Erythroblast (primary cell): ENCODE measurements around the gene IL17REL.

Source experiments
- GATA1 ChIP-seq: IDR thresholded peaks from 2 replicates; pipeline ENCODE4 v1.6.1; 2011; ENCODE audit warnings: low read depth, mild to moderate bottlenecking, control low read depth, low read length, moderate library complexity
- POLR2A ChIP-seq: IDR thresholded peaks from 2 replicates; pipeline ENCODE4 v1.6.1; 2011; ENCODE audit warnings: mild to moderate bottlenecking, low read length

DNA sequence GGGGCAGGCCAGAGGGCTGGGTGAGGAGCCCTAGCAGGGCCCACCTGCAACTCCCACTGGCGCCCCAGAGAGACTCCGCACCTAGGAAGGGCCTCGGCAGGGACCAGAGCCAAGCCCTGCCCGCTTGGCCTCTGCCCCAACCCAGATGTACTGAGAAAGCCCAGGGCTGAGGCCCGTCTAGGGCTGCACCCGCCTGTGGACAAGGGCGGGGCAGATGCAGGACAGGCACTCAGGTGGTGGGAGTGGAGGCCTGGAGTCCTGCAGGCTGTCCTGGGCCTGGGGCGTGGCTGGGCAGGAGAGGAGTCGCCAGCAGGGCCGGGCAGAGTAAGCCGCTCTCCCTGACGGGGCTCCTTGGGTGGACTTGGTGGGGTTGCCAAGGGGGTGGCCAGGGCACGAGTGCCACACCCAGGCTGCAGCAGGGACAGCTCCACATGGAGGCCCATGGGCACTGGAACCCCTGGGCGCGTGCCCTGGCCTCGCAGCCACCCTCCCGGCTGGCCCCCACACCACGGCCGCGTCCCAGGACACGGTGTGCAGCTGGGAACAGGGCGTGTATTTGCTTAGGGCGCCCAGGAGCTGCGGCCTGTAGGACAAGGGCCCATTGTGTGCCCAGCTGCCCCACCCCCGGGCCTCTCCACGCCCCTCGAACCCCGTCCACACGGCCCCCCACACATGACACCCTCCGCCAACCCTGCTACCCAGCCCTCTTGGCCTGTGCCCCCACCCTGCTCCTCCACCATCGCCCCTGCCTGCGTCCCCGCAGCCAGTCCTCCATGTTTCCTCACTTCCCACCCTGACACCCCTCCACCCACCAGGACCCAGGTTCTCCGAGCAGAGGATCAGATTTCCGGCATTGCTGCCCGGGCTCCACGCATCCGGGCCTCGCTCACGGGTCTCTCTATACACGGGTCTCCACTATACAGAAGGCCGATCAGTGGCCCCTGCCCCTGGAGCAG, 63.3 kb downstream of the IL17REL start:
- TF ChIP-seq POLR2A (no peak), GATA1 (no peak)
